Measurements from ENCODE around the gene ALDH3B2. TPM values are rescaled to one million over a fixed set of nuclear protein-coding genes. Genes with fewer than 3 reads are reported as not detected.
"Not testable (repeated sequence)": the region's sequence is repeated elsewhere in the genome, so short reads cannot be mapped to it uniquely, and the experiment has no call there.

Gene ALDH3B2
- not detected for total RNA-seq
- long read RNA-seq = 0 reads

- Histone ChIP-seq H3K4me1 (no peaks in the 10 kb centered on the region), H3K27ac (no peak within 1 kb of the TSS), H3K4me3 (no peak within 1 kb of the TSS), H3K9me3 (no peaks in the 10 kb centered on the region), H3K36me3 (no peaks in the 10 kb centered on the region), H3K27me3 (no peaks in the 10 kb centered on the region)
- DNase-seq (no peak), ATAC-seq (peak in 1 of 4 donors; percentile 28)
- WGBS (ENCODE audit: insufficient coverage, low coverage, low lambda C conversion rate, missing lambda C conversion rate) = 50% methylated on average over 2 of the region's 8 CpGs
- intact Hi-C loops (cut with DNase I) = no loop called here
- TF ChIP-seq CTCF (IDR thresholded peaks at IDR 0.05) (no peak), POLR2A (IDR thresholded peaks at IDR 0.05) (no peak)
These were observed at the start of gene ALDH3B2 for GRCh38 chr11:67674442-67674871. ALDH3B2 (minus strand) TSS chr11:67674623; CDS start chr11:67666935, 7,688 bp downstream.

GRCh38 chr11:67723036-67723435 is 48.6 kb upstream of the ALDH3B2 start:
- H3K4me3 ChIP-seq; H3K36me3 ChIP-seq; H3K4me1 ChIP-seq; H3K27ac ChIP-seq; DNase-seq; intact Hi-C loops (cut with DNase I); H3K27me3 ChIP-seq; H3K9me3 ChIP-seq; ATAC-seq: not testable (repeated sequence)
- 61% methylated on average over 9 of the region's 9 CpGs for WGBS (ENCODE audit: insufficient coverage, low coverage, low lambda C conversion rate, missing lambda C conversion rate)

GRCh38 chr11:67716226-67716625 is 41.8 kb upstream of the ALDH3B2 start:
- H3K4me1 ChIP-seq; H3K27me3 ChIP-seq; H3K4me3 ChIP-seq; H3K27ac ChIP-seq; DNase-seq; H3K36me3 ChIP-seq; ATAC-seq; H3K9me3 ChIP-seq; intact Hi-C loops (cut with DNase I): not testable (repeated sequence)
- 63% methylated on average over 5 of the region's 7 CpGs for WGBS (ENCODE audit: insufficient coverage, low coverage, low lambda C conversion rate, missing lambda C conversion rate)

GRCh38 chr11:67715801-67716200 is 41.4 kb upstream of the ALDH3B2 start:
- ATAC-seq; H3K4me1 ChIP-seq; H3K36me3 ChIP-seq; H3K4me3 ChIP-seq; H3K27ac ChIP-seq; intact Hi-C loops (cut with DNase I); H3K9me3 ChIP-seq; DNase-seq; H3K27me3 ChIP-seq: not testable (repeated sequence)
- WGBS (ENCODE audit: insufficient coverage, low coverage, low lambda C conversion rate, missing lambda C conversion rate) = no CpG with 5 or more reads among the region's 17 CpGs

- H3K9me3 ChIP-seq; H3K36me3 ChIP-seq; H3K4me3 ChIP-seq; H3K4me1 ChIP-seq; H3K27ac ChIP-seq; intact Hi-C loops (cut with DNase I); H3K27me3 ChIP-seq; ATAC-seq: not testable (repeated sequence)
- peak; percentile 25 to 40 (median 38) for TF ChIP-seq CTCF (IDR thresholded peaks at IDR 0.05)
- 0% methylated on average over 1 of the region's 14 CpGs for WGBS (ENCODE audit: insufficient coverage, low coverage, low lambda C conversion rate, missing lambda C conversion rate)
- DNase-seq = peak in 1 of 3 donors; percentile 43
These were observed 39.6 kb upstream of the ALDH3B2 start for GRCh38 chr11:67713892-67714509.

GRCh38 chr11:67711676-67712075 is 37.3 kb upstream of the ALDH3B2 start:
- H3K27ac ChIP-seq; H3K4me3 ChIP-seq; intact Hi-C loops (cut with DNase I); H3K4me1 ChIP-seq; H3K9me3 ChIP-seq; DNase-seq; H3K36me3 ChIP-seq; H3K27me3 ChIP-seq; ATAC-seq: not testable (repeated sequence)
- no CpG with 5 or more reads among the region's 46 CpGs for WGBS (ENCODE audit: insufficient coverage, low coverage, low lambda C conversion rate, missing lambda C conversion rate)

- WGBS (ENCODE audit: insufficient coverage, low coverage, low lambda C conversion rate, missing lambda C conversion rate) = 9% methylated on average over 7 of the region's 31 CpGs
- H3K36me3 ChIP-seq; H3K27me3 ChIP-seq; H3K4me3 ChIP-seq; H3K4me1 ChIP-seq; DNase-seq; ATAC-seq; intact Hi-C loops (cut with DNase I); H3K9me3 ChIP-seq; H3K27ac ChIP-seq: not testable (repeated sequence)
These were observed 36.8 kb upstream of the ALDH3B2 start for GRCh38 chr11:67711212-67711611.

- H3K27ac ChIP-seq; H3K4me3 ChIP-seq; H3K9me3 ChIP-seq; H3K36me3 ChIP-seq; H3K27me3 ChIP-seq; ATAC-seq; DNase-seq; intact Hi-C loops (cut with DNase I); H3K4me1 ChIP-seq: not testable (repeated sequence)
- WGBS (ENCODE audit: insufficient coverage, low coverage, low lambda C conversion rate, missing lambda C conversion rate) = 80% methylated on average over 6 of the region's 11 CpGs
These were observed 35.4 kb upstream of the ALDH3B2 start for GRCh38 chr11:67709806-67710205.
